Panc1 (cell line): ENCODE measurements around the gene CXCL17. TPM values are rescaled to one million over a fixed set of nuclear protein-coding genes. Genes with fewer than 3 reads are reported as not detected.

Experiments used
- ATAC-seq: fragments of 200-7000 bp; cut with Tn5 transposase; 2 replicates; pipeline ENCODE4 v1.9.1; 2020; ENCODE audit warnings: mild to moderate bottlenecking, moderate library complexity
- Bru-seq: library from RNA; stranded (reverse); fragments of 400-500 nt; gene quantifications from one replicate; lab custom pipeline; 2021; lab: Mats Ljungman, UMichigan
- BruChase-seq, 2 experiments: library from RNA; stranded (reverse); fragments of 400-500 nt; gene quantifications; one replicate each; lab custom pipeline; 2021; lab: Mats Ljungman, UMichigan
- BruUV-seq: library from RNA; stranded (reverse); fragments of 400-500 nt; replicated peaks from 2 replicates; lab custom pipeline; 2021; lab: Mats Ljungman, UMichigan
- CTCF ChIA-PET: fragments of 300-600 bp; sonication (Branson Sonifier 250); formaldehyde crosslinking; loops from one replicate; lab custom pipeline; 2022; ENCODE audit warnings: antibody characterized with exemption; lab: Charles Lee
- POLR2A ChIA-PET: fragments of 300-600 bp; sonication (Branson Sonifier 250); formaldehyde crosslinking; loops from one replicate; lab custom pipeline; 2022; ENCODE audit warnings: antibody characterized with exemption; lab: Charles Lee
- DNase-seq: peaks from one replicate; pipeline ENCODE4 v3.0.0-alpha.2; 2010; ENCODE audit warnings: low read depth, low spot score
- H3K27ac ChIP-seq: 2 replicates; pipeline ENCODE4 v1.5.1; 2011; ENCODE audit warnings: mild to moderate bottlenecking, low read length, inconsistent platforms
- H3K27me3 ChIP-seq: fragments of 200-500 bp; sonication (Bioruptor generic); 2 replicates; pipeline ENCODE4 v1.6.0; 2014; ENCODE audit warnings: low read length, inconsistent platforms; ENCODE audit not compliant: control insufficient read depth, insufficient read depth
- H3K36me3 ChIP-seq: fragments of 200-500 bp; sonication (Bioruptor generic); 2 replicates; pipeline ENCODE4 v1.5.1; 2014; ENCODE audit warnings: inconsistent platforms, mild to moderate bottlenecking, low read length, moderate library complexity; ENCODE audit not compliant: control insufficient read depth, insufficient read depth
- H3K4me1 ChIP-seq: 2 replicates; pipeline ENCODE4 v1.5.1; 2011; ENCODE audit warnings: inconsistent platforms, mild to moderate bottlenecking, low read length, moderate library complexity; ENCODE audit not compliant: control insufficient read depth, insufficient read depth
- H3K4me3 ChIP-seq, 2 experiments: 2 replicates each; pipeline ENCODE4 v1.5.1; 2011 to 2012; ENCODE audit warnings: low read depth in 2 of 2, low read length in 2 of 2, mild to moderate bottlenecking in 2 of 2, inconsistent platforms in 1 of 2, moderate library complexity in 1 of 2
- H3K9me3 ChIP-seq: fragments of 200-500 bp; sonication (Bioruptor generic); 2 replicates; pipeline ENCODE4 v1.5.1; 2014; ENCODE audit warnings: low read depth, mild to moderate bottlenecking, inconsistent platforms, low read length, moderate library complexity; ENCODE audit not compliant: control insufficient read depth, insufficient read depth
- CTCF ChIP-seq: fragments of 450-650 bp; IDR thresholded peaks from 2 replicates; pipeline ENCODE4 v1.5.1; 2017; ENCODE audit warnings: mild to moderate bottlenecking
- POLR2AphosphoS5 ChIP-seq: IDR thresholded peaks from 2 replicates; pipeline ENCODE4 v1.6.1; 2012; ENCODE audit warnings: mild to moderate bottlenecking, low read depth, low read length, moderate library complexity
- REST ChIP-seq, 2 experiments: IDR thresholded peaks; 2 replicates each; pipeline ENCODE4 v1.6.1; 2011 to 2012; ENCODE audit warnings: low read depth in 2 of 2, control low read depth in 1 of 2, low read length in 1 of 2, mild to moderate bottlenecking in 1 of 2, moderate library complexity in 1 of 2; ENCODE audit not compliant: insufficient read depth in 1 of 2
- SIN3A ChIP-seq: IDR thresholded peaks from 2 replicates; pipeline ENCODE4 v1.6.1; 2012; ENCODE audit warnings: low read depth, mild to moderate bottlenecking, low read length, moderate library complexity, borderline replicate concordance; ENCODE audit not compliant: insufficient read depth
- TCF7L2 ChIP-seq: IDR thresholded peaks from 2 replicates; pipeline ENCODE4 v1.6.1; 2011; ENCODE audit warnings: mild to moderate bottlenecking, low read depth, low read length, inconsistent platforms
- in situ Hi-C: cut with HindIII; loops from 2 replicates; pipeline ENCODE4 v1.10.0; 2016; ENCODE audit warnings: low sequenced_read_pairs, low pct_unique_long_range_greater_than_20kb
- intact Hi-C: fragments of 100-400 bp; cut with micrococcal nuclease; formaldehyde crosslinking; loops from one replicate; pipeline ENCODE4 v1.10.0; 2022; ENCODE audit not compliant: unreplicated experiment
- long read RNA-seq: library from polyadenylated mRNA; unstranded; transcript quantifications from one replicate; pipeline ENCODE4 v2.0.0, GENCODE V29; 2021; ENCODE audit not compliant: unreplicated experiment
- polyA plus RNA-seq: library from polyadenylated mRNA; unstranded; fragments of >200 nt; gene quantifications from one replicate; pipeline ENCODE4 v1.2.1, GENCODE V29; 2012; ENCODE audit warnings: missing spikeins; ENCODE audit not compliant: insufficient read length
- total RNA-seq: library from RNA; stranded (reverse); gene quantifications from one replicate; pipeline ENCODE4 v1.2.1, GENCODE V29; 2021; ENCODE audit not compliant: unreplicated experiment

The CXCL17 gene
- total RNA-seq = not detected
- not detected for polyA plus RNA-seq
- Bru-seq, nascent RNA = not detected
- BruChase-seq, experiment 1, labeled RNA remaining after a 2-hour chase = not detected
- not detected for BruChase-seq, experiment 2, labeled RNA remaining after a 6-hour chase
- long read RNA-seq = 0 reads

- no peaks in the 10 kb centered on the region for H3K27me3 ChIP-seq
- no peak for TF ChIP-seq CTCF
- TF ChIP-seq POLR2AphosphoS5 = no peak
- TF ChIP-seq TCF7L2 = no peak
- TF ChIP-seq SIN3A = no peak
- TF ChIP-seq REST (IDR thresholded peaks at IDR 0.05; ENCODE audit: insufficient read depth in 1 of 2, low read depth in 2 of 2, low read length in 1 of 2) = no peak
- no peaks in the 10 kb centered on the region for H3K4me1 ChIP-seq
- no peaks in the 10 kb centered on the region for H3K36me3 ChIP-seq
- BruUV-seq = no TSS peak
- ATAC-seq = no peak
- no peak within 1 kb of the TSS for H3K4me3 ChIP-seq
- intact Hi-C loops (no loop called here), in situ Hi-C loops (no loop called here)
- DNase-seq = no peak
- no peak within 1 kb of the TSS for H3K27ac ChIP-seq
- ChIA-PET POLR2A (no interaction called here), CTCF (no interaction called here)
- H3K9me3 ChIP-seq = no peaks in the 10 kb centered on the region
These were observed at the start of gene CXCL17 for GRCh38 chr19:42442833-42443232. Gene CXCL17 (minus strand): TSS chr19:42442946. CDS start chr19:42442832, 114 bp downstream.

- no peak for TF ChIP-seq REST (IDR thresholded peaks at IDR 0.05; ENCODE audit: insufficient read depth in 1 of 2, low read depth in 2 of 2, low read length in 1 of 2)
- TF ChIP-seq POLR2AphosphoS5 = no peak
- no peak for TF ChIP-seq CTCF
- TF ChIP-seq TCF7L2 = no peak
- no peak for TF ChIP-seq SIN3A
- BruUV-seq = no TSS peak
- Histone ChIP-seq H3K27me3 (no peaks in the 10 kb centered on the region), H3K4me1 (no peaks in the 10 kb centered on the region), H3K36me3 (no peaks in the 10 kb centered on the region), H3K27ac (no peak overlapping the region), H3K9me3 (no peaks in the 10 kb centered on the region), H3K4me3 (no peak overlapping the region)
- CTCF ChIA-PET = no interaction called here
- in situ Hi-C loops (no loop called here), intact Hi-C loops (no loop called here)
- POLR2A ChIA-PET = no interaction called here
- ATAC-seq (no peak), DNase-seq (no peak)
These were observed 46.2 kb upstream of the CXCL17 start for GRCh38 chr19:42488783-42489521.
